IPS-NIHi7 (cell line): ENCODE results near the gene FHAD1.
"Not testable (repeated sequence)": the region's sequence is repeated elsewhere in the genome, so short reads cannot be mapped to it uniquely, and the experiment has no call there.

ENCODE experiments used
- DNase-seq: peaks from one replicate; pipeline ENCODE4 v3.0.0; 2012; ENCODE audit warnings: mixed read lengths; ENCODE audit errors: extremely low spot score

FHAD1 gene

DNA sequence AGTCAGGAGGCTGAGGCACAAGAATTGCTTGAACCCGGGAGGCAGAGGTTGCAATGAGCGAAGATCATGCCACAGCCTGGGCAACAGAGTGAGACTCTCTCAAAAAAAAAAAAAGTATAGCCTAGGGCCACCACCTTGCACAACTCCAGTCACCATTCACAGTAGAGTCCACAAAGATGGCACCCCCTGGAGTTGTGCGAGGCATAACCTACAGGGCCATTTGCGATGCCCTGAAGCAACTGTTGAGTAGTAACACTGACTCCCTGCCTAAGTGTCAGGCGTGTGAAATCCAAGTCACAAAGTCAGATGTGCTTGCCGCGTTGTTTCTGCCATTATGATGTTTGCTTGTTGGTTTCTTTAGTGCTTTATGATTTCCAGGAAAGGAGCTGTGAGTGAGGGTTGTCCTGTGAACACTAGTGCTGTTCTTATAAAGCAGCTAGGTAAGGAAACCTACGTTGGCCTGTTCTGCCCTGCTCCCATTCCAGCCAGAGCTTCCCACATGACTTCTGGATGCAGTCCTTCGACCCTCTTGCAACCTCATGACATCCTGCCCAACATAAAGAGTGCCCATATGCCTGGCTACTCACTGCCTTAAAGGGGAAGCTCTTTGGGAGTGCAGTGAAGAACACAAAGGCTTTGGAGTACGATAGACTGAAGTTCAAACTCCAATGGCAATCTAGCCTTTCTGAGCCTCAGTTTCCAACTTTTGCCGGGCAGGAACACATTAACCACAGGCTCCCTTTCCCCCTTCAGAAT lies 29.8 kb downstream of the FHAD1 start:
- no peak for DNase-seq

- no peak for DNase-seq
Observed at GRCh38 chr1:15277447-15277838, 30.4 kb downstream of the FHAD1 start.

DNA sequence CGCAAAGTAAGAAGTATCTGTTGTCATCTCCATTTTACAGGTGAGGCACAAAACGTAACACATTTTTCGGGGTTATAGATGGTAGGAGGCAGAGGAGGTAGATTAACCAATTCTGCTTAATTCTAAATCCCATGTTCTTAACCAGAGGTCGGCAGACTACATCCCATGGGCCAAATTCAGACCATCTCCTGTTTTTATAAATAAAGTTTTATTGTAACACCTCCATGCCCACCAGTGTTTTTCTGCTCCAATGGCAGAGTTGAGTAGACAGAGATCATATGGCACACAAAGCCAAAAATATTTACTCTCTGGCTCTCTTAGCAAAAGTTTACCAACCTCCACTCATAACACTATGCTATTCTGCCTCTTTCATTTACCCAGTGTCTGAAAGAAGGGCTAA lies 30.9 kb downstream of the FHAD1 start:
- DNase-seq = no peak

- peak; percentile 66 for DNase-seq
Observed at GRCh38 chr1:15279576-15280230, 32.7 kb downstream of the FHAD1 start.

- no peak for DNase-seq
Observed at GRCh38 chr1:15280416-15280815, 33.4 kb downstream of the FHAD1 start.

- no peak for DNase-seq
Observed at GRCh38 chr1:15282038-15282437, 35.0 kb downstream of the FHAD1 start.

DNA sequence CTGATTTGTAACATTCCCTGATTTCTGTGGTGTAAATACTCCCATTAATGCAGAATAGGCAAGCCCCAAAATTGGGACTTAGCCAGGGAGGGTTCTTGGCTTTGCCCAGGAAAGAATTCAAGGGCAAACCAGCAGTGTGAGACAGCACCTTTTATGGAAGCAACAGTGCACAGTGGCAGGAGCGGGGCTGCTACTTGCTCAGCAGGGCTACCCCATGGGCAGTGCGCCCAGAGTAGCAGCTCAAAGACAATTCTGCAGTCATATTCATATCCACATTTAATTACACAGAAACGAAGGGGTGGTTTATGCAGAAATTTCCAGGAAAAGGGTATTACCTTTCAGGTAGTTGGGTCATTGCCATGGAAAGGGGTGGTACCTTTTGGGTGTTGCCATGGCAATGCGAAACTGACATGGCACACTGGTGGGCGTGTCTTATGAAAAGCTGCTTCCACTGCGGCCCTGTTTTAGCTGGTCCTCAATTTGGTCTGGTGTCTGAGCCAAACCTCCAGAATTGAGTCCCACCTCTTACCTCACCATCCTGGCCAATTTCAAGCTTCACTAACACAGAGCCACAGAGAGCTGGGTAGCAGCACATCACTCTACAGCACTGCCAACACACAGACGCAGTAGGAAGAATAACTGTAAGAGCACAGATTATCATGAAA lies 35.9 kb downstream of the FHAD1 start:
- DNase-seq = no peak

DNA sequence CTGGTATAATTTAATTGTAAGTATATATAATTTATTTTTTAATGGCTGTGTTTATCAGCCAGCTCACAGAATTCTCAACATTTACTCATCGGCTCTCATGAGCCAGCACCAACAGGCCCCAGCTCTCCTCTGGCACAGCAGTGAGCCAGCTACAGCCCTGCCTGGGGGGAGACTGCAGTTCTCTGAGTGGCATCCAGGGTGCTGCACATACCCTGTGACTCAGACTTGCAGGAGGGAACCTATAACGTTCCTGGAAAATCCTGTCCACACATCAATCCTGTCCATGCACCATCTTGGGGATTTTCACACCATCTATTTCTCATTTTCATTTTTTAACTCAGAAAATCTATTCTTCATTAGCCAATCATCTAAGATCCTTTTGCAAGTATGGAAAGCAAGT lies 36.5 kb downstream of the FHAD1 start:
- DNase-seq = no peak

DNA sequence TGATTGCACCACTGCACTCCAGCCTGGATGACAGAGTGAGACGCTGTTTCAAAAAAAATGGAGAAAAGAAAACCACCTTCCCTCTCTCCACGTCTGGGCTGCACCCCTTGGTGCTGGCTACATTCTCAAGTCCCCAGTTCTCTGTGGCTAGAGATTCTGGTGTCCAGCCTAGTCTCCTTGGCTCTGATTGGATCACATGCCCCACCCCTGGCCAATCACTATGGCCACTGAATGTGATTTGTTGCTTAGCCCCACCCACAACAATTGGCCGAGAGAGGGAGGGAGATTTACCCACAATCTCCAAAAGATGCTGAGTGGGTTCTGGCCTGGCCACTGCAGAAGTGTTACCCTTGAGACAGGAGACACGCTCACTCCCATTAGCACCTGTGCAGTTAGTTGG lies 39.4 kb downstream of the FHAD1 start:
- no peak for DNase-seq

- no peak for DNase-seq
Observed at GRCh38 chr1:15287035-15287979, 40.3 kb downstream of the FHAD1 start.

DNA sequence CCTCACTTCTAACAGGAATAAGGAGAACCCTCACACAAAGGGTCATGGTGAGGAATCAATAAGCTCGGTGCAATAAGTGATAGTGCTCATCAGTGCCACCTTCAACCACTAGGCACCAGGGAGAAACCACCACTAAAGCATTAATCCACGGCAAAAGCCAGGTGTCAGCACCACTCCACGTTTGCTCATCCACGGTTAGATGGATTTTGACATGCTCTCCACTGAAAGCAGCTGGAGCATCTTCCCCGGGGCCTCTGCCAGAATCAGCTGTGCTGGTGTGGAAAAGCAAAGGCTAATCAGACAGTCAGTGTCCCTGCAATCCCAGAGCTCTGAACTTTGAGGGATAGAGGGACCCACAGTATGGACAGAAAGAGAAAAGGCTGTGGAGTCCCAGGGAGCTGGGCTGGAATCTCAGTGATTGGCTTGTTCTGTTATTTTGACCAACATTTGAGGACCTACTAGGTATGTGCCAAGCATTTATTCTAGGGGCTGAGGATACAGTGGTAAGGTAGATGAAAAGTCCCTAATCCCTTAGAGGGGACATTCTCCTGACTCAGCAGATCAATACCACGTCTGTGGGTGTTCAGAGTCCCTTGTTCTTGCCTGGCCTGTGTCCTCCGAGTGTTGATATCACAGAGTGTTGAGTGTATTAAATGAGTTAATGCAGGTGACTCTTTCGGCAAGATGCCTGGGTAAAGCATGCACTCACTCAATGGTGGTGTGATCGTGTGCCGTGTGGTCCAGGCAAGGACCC lies 41.3 kb downstream of the FHAD1 start:
- no peak for DNase-seq

DNA sequence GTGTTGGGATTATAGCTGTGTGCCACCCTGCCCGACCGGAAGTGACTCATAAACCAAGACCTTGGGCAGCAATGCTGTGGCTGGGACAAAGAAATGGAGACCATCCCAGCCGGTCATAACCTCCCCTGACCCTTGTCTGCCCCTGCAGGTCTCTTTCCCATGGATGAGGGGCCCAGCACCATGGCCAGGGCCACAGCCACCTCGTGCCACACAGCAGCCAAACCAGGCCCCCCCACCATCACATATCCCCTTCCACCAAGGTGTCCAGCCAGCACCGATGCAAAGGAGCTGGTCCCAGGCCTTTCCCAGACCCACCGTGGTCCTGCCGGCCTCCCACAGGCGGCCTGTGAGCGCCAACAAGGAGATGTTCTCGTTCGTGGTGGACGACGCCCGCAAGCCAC lies 42.2 kb downstream of the FHAD1 start:
- no peak for DNase-seq

DNA sequence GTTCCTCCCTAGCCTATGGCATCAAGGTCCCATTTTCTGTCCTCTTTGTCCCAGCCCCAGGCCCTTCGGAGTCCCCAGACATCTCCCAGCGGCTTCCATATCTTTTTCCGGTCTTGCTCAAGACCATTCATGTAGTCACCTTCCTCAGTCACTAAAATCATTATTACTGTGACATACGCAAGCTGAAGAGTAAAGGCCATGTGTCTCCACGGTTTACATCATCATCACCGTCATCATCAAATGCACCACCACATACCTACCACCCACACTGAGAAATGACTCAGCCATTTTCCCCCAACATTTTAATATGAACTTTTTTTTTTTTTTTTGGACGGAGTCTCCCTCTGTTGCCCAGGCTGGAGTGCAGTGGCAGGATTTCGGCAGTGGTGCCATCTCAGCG lies 43.4 kb downstream of the FHAD1 start:
- no peak for DNase-seq

DNA sequence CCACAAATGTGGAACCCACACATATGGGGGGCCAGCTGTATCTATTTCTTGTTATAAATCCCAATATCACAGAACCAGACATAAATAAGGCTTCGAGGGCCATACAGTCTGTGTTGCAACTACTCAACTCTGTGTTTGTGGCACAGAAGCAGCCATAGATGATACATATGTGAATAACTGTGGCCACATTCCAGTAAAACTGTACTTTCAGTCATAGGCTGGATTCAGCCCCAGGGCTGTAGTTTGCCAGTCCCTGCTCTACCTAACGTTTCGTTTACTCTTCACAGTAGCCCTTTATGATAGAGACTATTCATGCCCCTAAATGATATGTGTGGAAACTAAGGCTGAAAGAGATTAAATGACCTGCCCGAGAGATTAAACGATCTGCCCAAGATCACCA lies 48.7 kb downstream of the FHAD1 start:
- no peak for DNase-seq

DNA sequence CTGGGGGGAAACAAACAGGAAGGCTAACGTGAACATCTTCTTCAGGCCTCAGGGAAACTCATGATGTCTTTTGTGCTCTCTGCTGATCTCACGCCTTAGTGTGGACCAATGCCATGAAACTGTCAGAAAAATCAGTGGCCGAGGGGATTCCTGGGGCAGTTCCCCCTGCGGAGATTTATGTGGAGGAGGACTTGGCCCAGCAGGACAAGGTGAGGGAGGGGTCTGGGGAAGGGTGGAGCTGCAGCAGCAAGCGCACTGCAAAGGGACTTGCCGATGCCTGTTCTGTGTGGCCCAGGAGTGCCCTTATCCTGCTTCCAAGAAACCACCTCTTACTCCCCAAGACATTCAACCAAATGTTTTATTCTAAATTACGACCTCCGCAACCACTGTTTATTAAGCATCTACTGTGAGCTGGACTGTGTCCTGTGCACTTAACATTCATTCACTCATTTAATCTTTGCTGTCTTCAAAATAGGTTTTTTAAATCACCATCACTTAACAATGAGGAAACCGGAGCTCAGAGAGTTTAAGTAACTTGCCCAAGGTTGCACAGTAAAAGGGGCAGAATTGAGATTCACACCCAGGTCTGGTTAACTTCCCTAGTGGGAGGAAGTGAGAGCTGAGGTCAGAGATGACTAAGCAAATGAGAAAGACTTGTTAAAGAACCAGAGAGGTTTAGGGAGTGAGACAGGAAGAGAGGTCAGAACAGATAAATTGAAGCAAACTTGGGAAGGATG lies 49.7 kb downstream of the FHAD1 start:
- no peak for DNase-seq

DNA sequence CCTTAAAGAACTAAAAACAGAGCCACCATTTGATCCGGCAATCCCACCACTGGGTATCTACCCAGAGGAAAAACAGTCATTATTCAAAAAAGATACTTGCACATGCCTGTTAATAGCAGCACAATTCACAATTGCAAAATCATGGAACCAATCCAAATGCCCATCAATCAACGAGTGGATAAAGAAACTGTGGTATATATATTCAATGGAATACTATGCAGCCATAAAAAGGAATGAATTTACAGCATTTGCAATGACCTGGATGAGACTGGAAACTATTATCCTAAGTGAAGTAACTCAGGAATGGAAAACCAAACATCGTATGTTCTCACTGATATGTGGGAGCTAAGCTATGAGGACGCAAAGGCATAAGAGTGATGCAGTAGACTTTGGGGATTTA lies 51.0 kb downstream of the FHAD1 start:
- not testable (repeated sequence) for DNase-seq

- no peak for DNase-seq
Observed at GRCh38 chr1:15299179-15299578, 52.2 kb downstream of the FHAD1 start.

DNA sequence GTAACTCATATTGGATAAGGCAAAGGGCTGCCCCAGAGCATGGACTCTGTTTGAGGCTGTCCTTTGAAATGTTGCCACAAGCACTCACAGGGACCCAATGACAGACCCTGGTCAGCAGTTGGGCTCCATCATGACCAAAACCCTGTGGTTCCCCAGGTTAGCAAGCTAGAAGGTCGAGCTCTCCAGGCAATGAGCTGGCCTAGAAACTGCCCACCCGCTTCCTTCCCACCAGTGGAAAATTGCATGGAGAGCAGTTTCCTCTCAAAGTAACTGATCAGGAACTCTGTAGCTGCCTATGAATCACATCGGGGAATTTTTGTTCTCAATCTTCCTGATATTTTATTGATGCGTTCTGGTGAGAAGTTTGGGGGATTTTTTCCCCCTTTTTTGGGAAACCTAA lies 52.8 kb downstream of the FHAD1 start:
- no peak for DNase-seq

DNA sequence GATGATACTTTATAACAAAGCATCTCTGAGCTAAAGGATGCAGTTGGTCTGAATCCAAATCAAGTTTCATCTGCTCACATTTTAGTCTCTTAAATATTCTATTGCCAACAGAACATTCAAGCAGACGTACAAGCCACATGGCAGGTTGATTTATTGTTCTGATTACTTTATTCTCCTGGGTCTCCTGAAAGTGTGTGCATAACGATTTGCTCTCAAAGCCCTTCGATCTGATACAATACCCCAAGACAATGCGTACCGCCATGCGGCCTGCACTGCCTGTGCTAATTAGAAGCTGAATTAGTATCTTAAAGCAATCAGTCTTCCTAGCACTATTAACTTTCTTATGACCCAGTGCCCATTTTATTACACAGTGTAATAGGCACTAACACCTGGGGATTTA lies 56.9 kb downstream of the FHAD1 start:
- DNase-seq = no peak

GRCh38 chr1:15304708-15305467 lies 57.9 kb downstream of the FHAD1 start:
- DNase-seq = peak; percentile 83
